Amniotic epithelial cell (primary cell): ENCODE results near the gene SPATC1L.

Source experiments
- DNase-seq: peaks from one replicate; pipeline ENCODE4 v3.0.0-alpha.2; 2010; ENCODE audit warnings: low read depth

SPATC1L gene

GRCh38 chr21:46131838-46132651, 52.2 kb downstream of the SPATC1L start:
- no peak for DNase-seq

- no peak for DNase-seq
Measured at GRCh38 chr21:46131588-46131837, 52.7 kb downstream of the SPATC1L start.

DNA sequence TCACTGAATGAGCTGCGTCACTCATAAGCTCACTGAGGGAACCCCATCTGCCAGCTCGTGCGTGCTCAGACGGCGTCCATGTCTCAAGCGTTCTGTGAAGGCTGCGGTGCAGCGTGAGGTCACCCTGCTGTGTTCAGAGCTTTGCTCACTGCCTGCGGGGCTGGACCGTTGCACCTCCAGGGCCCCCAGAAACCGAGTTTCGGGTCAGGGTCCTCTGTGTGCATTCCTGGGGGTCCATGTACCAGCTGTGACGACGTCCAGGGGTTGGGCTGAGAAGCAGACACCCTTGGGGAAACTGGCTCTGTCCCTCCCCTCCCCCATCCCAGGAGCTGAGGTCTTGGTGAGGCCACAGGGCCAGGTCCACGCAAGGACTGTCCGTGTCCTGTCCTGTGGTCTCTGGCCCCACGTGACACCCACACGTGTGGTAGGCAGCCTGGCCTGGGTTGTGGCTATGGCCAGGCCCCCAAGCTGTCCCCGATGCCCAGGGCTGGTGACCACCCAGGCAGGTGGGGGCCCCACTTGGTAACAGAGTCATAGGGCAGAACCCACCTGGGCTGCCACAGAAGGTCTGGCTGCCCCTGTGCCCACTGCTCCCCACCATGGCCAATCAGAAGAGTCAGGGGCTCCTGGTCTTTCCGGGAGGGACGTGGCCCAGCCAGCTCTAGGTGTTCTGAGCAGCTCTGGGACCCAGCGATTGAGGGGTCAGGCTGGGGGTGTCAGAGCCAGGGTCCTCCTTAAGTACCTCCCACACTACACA, 53.2 kb downstream of the SPATC1L start:
- no peak for DNase-seq

GRCh38 chr21:46129846-46130651, 54.2 kb downstream of the SPATC1L start:
- DNase-seq, result no peak

DNA sequence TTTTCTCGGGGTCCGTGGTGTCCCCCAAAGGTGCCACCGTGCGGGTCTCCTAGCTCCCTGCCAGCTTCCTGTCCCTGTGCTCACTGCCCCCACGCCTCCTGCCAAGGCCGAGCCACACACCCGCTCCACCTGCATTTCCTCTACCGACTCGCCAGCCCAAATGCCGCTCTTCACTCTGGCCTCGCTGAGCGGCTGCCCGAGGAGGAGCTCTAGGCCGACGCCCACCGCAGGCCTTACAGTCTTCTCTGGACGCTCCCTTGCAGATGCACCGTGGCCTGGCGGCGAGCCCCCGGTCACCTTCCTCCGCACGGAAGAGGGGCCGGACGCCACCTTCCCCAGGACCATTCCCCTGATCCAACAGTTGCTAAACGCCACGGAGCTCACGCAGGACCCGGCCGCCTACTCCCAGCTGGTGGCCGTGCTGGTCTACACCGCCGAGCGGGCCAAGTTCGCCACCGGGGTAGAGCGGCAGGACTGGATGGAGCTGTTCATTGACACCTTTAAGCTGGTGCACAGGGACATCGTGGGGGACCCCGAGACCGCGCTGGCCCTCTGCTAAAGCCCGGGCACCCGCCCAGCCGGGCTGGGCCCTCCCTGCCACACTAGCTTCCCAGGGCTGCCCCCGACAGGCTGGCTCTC, 55.2 kb downstream of the SPATC1L start:
- no peak for DNase-seq

DNA sequence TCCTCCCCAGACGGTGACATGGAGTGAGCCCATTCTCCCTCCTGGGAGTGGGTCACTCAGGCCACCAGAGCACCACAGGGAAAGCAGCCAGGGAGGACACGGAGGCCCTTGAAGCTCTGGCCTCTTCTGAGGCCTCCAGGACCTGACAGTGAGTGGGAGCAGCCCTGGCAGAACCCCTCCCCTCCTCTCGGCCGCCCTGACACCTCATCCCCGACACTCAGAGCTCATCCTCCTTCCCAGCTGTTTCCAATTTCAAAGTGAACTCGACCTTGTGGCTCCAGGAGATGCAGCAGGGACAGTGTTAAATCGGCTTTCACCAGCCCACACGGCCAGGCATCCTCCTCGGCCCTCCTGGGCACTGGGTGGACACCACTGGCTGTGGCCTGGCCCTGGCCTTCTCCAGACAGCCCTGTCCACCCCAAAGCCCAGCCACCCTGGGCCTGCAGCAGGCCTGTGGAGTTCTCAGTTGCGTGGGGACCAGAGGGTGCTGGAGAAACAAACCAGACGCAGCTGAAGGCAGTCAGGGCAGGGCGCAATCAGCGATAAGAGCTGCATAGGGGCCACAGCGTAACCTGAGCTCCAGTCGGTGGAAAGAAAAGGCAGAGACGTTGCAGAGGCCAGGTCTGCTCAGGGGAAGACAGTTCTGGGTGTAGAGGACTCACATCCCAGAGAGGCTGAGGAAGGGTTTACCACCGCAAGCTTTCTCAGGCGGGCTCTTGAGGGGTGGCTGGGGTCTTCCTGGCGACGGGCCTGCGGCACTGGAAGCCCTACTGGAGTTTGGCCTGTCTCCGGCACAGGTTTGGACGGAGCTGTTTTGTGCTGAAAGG, 55.9 kb downstream of the SPATC1L start:
- no peak for DNase-seq

GRCh38 chr21:46127239-46128105, 56.8 kb downstream of the SPATC1L start:
- DNase-seq, result no peak

- no peak for DNase-seq
Measured at GRCh38 chr21:46126309-46127238, 57.7 kb downstream of the SPATC1L start.

DNA sequence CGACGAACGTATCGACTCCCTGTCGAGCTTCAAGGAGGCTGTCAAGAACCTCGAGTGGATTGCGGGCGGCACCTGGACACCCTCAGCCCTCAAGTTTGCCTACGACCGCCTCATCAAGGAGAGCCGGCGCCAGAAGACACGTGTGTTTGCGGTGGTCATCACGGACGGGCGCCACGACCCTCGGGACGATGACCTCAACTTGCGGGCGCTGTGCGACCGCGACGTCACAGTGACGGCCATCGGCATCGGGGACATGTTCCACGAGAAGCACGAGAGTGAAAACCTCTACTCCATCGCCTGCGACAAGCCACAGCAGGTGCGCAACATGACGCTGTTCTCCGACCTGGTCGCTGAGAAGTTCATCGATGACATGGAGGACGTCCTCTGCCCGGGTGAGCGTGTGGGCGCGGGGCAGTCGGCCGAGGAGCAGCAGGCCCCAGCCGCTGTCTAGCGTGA, 58.4 kb downstream of the SPATC1L start:
- DNase-seq, result no peak

DNA sequence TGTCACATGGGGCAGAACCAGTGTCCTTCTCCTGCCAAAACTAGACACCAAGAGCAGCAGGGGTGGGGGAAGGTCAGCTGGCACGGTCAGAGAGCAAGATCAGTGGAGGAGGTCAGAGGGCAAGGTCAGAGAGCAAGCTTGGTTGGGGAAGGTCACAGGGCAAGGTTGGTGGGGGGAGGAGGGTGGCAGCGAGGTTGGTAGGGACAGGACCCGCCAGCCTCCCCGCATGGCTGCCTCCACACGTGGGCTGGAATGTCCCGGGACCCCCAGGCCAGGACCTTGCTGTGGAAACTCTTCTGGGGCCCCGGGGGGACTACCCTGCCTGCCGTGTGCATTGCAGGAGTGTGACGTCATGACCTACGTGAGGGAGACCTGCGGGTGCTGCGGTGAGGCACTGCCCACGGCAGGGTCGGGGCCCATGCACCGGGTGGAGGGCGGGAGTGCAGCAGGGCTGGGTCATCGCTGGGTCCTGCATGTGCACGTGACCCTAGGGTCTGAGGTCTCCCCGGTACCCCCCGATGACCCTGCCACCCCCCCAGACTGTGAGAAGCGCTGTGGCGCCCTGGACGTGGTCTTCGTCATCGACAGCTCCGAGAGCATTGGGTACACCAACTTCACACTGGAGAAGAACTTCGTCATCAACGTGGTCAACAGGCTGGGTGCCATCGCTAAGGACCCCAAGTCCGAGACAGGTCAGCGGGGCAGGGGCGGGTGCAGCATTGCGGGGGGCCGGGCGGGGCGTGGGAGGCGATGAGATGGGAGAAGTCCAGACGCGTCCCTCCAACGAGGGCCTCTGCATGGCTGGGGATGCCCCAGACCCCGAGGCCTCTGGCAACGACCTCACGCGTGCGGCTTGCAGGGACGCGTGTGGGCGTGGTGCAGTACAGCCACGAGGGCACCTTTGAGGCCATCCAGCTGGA, 59.1 kb downstream of the SPATC1L start:
- no peak for DNase-seq

DNA sequence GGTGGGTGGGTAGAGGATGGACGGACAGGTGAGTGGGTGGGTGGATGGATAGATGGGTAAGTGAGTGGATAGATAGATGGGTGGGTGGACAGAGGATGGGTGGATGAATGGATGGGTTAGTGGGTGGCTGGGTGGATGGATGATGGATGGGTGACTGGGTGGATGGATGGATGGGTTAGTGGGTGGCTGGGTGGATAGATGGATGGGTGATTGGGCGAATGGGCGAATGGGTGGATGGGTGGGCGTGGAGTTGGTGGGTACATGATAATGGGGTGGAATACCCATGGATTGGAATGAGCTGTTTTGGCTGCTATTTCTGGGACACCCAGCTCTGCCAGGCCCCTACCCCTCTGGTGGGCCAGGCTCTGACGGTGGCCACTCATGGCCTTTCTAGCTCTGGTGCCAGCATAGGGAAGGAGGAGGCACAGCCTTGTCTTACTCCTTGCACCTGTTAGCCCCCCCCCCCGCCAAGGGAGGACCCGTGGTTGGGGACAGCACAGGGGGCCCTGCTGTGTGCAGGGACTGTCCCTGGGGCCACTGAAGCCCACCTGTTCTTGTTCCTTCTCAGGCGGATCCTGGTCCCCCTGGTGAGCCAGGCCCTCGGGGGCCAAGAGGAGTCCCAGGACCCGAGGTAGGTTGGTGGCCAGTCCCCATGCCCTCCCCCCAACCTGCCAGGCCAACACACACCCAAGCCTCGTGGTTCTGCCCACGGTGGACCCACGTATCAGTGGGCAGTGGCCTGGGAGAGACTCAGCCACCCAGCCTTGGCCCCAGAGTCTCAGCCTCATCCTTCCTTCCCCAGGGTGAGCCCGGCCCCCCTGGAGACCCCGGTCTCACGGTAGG, 60.0 kb downstream of the SPATC1L start:
- no peak for DNase-seq

DNA sequence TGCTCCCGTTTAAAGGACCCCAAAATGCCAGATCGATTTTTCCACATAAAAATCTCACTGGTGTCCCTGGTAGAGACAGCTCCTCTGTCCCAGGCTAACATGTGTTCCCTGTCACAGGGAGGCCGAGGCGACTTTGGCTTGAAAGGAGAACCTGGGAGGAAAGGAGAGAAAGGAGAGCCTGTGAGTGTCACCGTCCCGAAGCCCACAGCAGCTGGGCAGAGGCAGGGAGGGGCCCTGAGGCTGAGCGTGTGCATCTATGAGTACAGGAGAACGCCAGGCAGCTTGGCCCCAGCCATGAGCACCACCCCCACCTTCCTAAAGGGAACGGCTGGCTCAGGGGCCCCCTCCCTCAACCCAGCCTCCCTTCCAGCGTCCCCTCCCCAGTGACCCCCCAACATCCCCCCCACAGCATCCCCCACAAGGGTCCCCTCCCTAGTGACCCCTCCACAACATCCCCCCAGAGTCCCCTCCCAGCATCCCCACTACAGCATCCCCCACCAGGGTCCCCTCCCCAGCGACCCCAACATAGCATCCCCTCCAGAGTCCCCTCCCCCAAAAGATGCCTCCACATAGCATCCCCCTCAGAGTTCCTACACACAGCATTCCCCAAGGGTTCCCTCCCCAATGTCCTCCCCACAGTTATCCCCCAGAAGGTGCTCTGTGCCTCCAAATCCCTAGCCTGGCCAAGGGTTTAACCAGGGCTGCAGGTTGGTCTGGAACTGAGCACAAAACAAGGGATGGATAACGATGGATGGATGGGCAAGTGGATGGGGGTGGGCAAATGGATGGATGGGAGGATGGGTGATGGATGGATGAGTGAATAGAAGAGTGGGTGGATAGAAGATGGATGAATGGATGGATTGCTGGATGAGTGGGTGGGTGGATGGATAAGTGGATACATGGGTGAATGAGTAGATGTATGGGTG, 61.2 kb downstream of the SPATC1L start:
- no peak for DNase-seq

DNA sequence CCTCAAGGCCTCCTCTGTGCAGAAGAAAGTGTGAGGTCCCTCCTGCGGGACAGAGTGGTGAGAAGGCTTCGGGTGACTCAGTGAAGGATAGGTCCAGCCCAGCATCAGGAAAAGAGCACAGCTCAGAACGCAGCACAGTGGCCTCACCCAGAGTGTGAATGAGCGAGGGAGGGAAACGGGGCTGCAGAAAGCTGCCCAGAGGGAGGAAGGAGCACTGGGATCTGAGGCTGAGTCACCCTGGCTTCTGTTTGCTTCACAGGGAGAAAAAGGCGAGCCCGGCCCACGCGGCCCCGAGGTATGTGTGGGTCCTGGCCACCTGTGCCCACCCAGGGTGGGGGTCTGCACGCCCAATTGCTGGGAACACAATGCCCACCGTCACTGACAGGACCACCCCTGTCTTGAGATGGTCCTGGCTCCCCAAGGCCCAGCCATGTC, 62.0 kb downstream of the SPATC1L start:
- DNase-seq, result peak; percentile 78

DNA sequence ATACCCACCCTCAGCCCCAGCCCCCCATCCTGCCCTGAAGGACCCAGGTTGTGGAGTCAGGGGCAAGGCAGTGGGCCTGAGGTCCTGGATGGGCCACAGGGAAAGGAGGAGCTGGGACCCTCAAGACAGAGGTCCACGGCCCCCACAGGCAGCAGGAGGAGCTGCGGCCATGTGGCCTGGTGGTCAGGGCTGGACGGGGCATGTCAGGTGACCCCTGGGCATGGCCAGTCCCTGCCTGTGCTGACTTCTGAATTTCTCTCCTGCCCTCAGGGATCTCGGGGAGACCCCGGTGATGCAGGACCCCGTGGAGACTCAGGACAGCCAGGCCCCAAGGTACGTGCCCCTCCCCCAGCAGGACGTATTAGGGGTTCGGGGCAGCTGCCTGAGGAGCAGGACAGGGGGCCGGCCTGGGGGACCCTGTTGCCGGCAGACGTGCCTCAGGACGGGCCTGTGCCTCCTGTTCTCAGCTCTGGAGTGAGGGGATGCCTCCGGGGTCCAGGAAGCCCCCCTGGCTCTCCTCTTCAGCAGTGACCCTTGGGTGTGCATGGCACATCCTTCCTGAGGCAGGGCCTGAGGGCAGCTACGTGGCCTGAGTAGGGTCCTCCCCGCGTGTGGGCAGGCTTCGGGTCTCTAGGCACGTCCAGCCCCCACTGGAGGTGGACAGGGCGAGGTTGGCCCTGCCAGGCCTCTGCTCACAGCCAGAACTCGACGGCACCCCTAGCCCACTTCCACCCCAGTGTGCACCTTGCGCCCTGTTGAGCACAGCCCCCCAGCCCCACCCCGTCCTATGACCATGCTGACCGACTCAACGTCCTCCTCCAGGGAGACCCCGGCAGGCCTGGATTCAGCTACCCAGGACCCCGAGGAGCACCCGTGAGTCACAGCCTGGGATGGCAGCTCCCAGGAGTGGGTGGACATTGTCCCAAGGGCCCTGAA, 62.7 kb downstream of the SPATC1L start:
- no peak for DNase-seq
